ENCODE measurements around the gene SLC10A6. TPM values are rescaled to one million over a fixed set of nuclear protein-coding genes. Genes with fewer than 3 reads are reported as not detected.

Gene SLC10A6
- total and polyA plus RNA-seq, 10 of the 15 experiments (the other 5 are each of a cell fraction or from before 2014, with no cell fraction given): 0.05 TPM; not detected in 9

- TF ChIP-seq ZNF592 (IDR thresholded peaks at IDR 0.05) (peak; percentile 75; the same call in 1 of the 2 replicates), YBX1 (IDR thresholded peaks at IDR 0.05) (peak; percentile 75; the same call in 1 of the 2 replicates), SMARCA5 (IDR thresholded peaks at IDR 0.05) (peak; percentile 70; the same call in 1 of the 2 replicates), ZNF24 (IDR thresholded peaks at IDR 0.05) (peak; percentile 46; the same call in 1 of the 2 replicates)
Observed at GRCh38 chr4:86895692-86896488, 46.7 kb upstream of the SLC10A6 start (continued).

GRCh38 chr4:86894455-86894854, 45.3 kb upstream of the SLC10A6 start:
- RAD21 ChIA-PET (ENCODE audit: unreplicated experiment): interaction anchor here (0.8 to 1.5 kb wide), 8 partner anchors 76 to 400 kb away, joined by 3 to 79 read pairs (median 4); partner anchors contain the start of gene PTPN13
- no peaks in the 10 kb centered on the region for H3K9me3 ChIP-seq (replicated peaks; ENCODE audit: control insufficient read depth, insufficient read depth, low read length)
- SMC1A ChIA-PET (ENCODE audit: uncharacterized antibody, unreplicated experiment): interaction anchor here (0.8 to 8.7 kb wide), 10 partner anchors 28 to 412 kb away, joined by 3 to 190 read pairs (median 3); no protein-coding TSS in a partner anchor
- ATAC-seq (no peak), DNase-seq (ENCODE audit: low read depth, low spot score) (no peak), FAIRE-seq (no peak)
- no peaks in the 10 kb centered on the region for H3K4me1 ChIP-seq (ENCODE audit: control insufficient read depth, insufficient read depth, low read length)
- no peaks in the 10 kb centered on the region for H4K20me1 ChIP-seq (ENCODE audit: control insufficient read depth, insufficient read depth)
- in situ Hi-C loops (cut with MboI): no loop called here
- H3K4me3 ChIP-seq: no peak overlapping the region
- H3K79me2 ChIP-seq (ENCODE audit: control insufficient read depth, insufficient read depth, low read length): no peaks in the 10 kb centered on the region
- no peak overlapping the region for H3K4me2 ChIP-seq (ENCODE audit: control insufficient read depth, insufficient read depth)
- H2AFZ ChIP-seq (ENCODE audit: control insufficient read depth, low read depth, low read length): no peak overlapping the region
- H3K27me3 ChIP-seq (replicated peaks in 1 of 2; ENCODE audit: control insufficient read depth in 2 of 2, insufficient read depth in 2 of 2, low read length in 1 of 2): no peaks in the 10 kb centered on the region
- BruUV-seq (replicated peaks): no TSS peak
- H3K27ac ChIP-seq (ENCODE audit: control insufficient read depth, insufficient read depth): no peak overlapping the region
- intact Hi-C loops (cut with micrococcal nuclease; ENCODE audit: unreplicated experiment): loop anchor here (2.0 to 10.0 kb wide), 2 partner anchors 300 to 850 kb away; partner anchors contain the start of gene PTPN13
- no peaks in the 10 kb centered on the region for H3K36me3 ChIP-seq (ENCODE audit: control insufficient read depth in 2 of 2, insufficient read depth in 2 of 2, low read length in 1 of 2)
- POLR2A ChIA-PET: interaction anchor here (1.1 kb wide), 1 partner anchor 301 kb away, joined by 3 read pairs; the partner anchor contains the start of gene PTPN13
- CTCF ChIA-PET: interaction anchor here (0.8 to 8.7 kb wide), 10 partner anchors 28 to 404 kb away, joined by 3 to 307 read pairs (median 4); partner anchors contain the start of gene PTPN13
- no peak overlapping the region for H3K9ac ChIP-seq (ENCODE audit: control insufficient read depth, insufficient read depth, low read length)
- TF ChIP-seq BRCA1 (IDR thresholded peaks at IDR 0.05; ENCODE audit: low read depth, low read length) (no peak), ZBTB40 (IDR thresholded peaks at IDR 0.05; ENCODE audit: borderline replicate concordance) (no peak), ASH2L (IDR thresholded peaks at IDR 0.05; ENCODE audit: borderline replicate concordance, low read depth) (no peak), ELK1 (IDR thresholded peaks at IDR 0.05; ENCODE audit: low read depth, low read length) (no peak), NR2C1 (IDR thresholded peaks at IDR 0.05) (no peak), SIN3A (IDR thresholded peaks at IDR 0.05; ENCODE audit: low read depth, low read length) (no peak), IRF3 (IDR thresholded peaks at IDR 0.05) (no peak)
